C4-2B (cell line): ENCODE measurements around the gene CFAP20DC.
"Not testable (repeated sequence)": the region's sequence is repeated elsewhere in the genome, so short reads cannot be mapped to it uniquely, and the experiment has no call there.

ENCODE experiments used
- H3K27ac ChIP-seq: fragments of 450-650 bp; 2 replicates; pipeline ENCODE4 v1.5.1; 2017
- ZFX ChIP-seq: fragments of 450-650 bp; IDR thresholded peaks from 2 replicates; pipeline ENCODE4 v1.6.1; 2017
- TF ChIP-seq, protein P1 (sequence below): fragments of 450-650 bp; conservative IDR thresholded peaks from 2 replicates; pipeline ENCODE4 v1.5.1; 2017; ENCODE audit warnings: mild to moderate bottlenecking

CFAP20DC gene

DNA sequence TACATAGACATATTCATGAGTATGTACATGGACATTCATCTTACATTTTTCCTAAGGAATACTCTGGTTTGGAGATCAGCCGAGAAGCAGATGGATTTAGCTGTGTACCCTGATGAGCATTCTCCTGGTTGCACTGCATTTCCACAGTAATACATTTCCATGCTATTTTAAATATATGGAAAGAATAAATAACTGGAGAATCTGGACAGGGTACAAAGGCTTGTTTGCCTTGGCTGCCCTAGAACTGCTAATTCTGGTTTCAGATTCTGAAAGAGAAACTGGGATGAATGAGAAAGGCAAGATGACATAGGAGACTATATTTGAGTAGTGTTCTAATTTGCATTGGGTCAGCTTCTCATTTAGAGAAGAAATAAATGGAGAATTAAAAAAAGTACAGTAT is 192.4 kb downstream of the CFAP20DC start:
- no peak overlapping the region for H3K27ac ChIP-seq
- TF ChIP-seq ZFX: no peak
- TF ChIP-seq, protein P1, sequence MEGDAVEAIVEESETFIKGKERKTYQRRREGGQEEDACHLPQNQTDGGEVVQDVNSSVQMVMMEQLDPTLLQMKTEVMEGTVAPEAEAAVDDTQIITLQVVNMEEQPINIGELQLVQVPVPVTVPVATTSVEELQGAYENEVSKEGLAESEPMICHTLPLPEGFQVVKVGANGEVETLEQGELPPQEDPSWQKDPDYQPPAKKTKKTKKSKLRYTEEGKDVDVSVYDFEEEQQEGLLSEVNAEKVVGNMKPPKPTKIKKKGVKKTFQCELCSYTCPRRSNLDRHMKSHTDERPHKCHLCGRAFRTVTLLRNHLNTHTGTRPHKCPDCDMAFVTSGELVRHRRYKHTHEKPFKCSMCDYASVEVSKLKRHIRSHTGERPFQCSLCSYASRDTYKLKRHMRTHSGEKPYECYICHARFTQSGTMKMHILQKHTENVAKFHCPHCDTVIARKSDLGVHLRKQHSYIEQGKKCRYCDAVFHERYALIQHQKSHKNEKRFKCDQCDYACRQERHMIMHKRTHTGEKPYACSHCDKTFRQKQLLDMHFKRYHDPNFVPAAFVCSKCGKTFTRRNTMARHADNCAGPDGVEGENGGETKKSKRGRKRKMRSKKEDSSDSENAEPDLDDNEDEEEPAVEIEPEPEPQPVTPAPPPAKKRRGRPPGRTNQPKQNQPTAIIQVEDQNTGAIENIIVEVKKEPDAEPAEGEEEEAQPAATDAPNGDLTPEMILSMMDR: no peak

DNA sequence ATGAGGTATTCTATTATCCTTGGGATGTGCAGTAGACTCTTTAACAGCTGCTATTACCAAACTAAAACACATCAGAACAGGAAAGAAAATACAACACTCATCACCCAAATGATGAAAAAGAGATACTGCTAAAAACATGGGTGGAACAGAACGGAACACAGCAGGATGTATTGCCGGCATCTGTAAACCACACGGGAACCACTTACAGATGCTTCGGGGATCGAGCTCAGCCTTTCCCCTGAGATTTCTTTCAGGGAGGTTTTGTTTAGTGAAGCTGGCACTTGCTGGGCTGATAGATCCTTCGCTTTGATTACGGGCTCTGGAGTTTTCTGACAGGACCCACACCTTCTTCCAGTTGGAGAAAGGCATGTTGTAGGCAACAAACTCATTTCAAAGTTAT is 201.0 kb downstream of the CFAP20DC start:
- no peak overlapping the region for H3K27ac ChIP-seq
- TF ChIP-seq, protein P1: no peak
- TF ChIP-seq ZFX: no peak

DNA sequence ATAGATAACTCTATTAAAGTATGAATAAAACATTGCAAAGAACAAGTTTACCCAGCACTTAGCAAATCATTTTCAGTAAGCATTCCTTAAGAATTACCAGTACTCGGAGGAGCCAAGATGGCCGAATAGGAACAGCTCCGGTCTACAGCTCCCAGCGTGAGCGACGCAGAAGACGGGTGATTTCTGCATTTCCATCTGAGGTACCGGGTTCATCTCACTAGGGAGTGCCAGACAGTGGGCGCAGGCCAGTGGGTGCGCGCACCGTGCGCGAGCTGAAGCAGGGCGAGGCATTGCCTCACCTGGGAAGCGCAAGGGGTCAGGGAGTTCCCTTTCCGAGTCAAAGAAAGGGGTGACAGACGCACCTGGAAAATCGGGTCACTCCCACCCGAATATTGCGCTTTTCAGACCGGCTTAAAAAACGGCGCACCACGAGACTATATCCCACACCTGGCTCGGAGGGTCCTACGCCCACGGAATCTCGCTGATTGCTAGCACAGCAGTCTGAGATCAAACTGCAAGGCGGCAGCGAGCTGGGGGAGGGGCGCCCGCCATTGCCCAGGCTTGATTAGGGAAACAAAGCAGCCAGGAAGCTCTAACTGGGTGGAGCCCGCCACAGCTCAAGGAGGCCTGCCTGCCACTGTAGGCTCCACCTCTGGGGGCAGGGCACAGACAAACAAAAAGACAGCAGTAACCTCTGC is 207.6 kb downstream of the CFAP20DC start:
- not testable (repeated sequence) for H3K27ac ChIP-seq

DNA sequence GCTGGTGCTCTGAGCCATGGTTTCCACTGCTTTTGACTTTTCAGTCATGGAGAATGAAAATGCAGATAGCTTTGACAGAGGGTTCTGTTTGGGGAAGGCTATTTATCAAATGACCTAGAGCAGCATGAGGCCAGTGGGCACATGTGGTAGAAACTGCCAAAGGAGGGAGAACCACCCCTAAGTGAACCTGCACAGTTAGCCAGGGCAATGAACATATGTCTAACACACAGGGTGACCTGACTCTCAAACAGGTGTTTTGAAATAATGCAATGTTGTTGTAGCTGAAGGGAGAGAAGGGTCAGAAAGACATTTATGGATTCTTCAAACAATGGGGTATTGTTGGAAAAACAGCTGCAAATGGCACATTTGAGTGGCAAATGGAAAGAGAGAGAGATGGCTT is 208.9 kb downstream of the CFAP20DC start:
- no peak for TF ChIP-seq ZFX
- TF ChIP-seq, protein P1: no peak
- no peak overlapping the region for H3K27ac ChIP-seq

DNA sequence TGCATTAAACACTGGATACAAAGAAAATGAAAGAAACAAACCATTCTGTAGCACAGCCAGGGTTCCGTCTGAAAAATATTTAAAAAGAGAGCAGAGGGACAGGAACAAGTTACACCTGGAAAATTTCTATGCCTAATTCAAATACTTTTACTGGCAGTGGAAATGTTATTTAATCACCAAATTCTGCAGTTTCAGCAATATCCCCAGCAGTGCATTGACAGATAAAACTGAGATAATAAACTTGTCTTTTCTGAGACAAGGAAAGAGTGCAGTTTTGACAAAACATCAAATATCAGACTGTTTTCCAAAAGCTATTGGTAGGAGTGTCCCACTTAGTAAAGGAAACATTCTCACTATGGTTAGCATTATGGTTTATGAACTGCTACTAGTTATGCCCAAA is 209.9 kb downstream of the CFAP20DC start:
- TF ChIP-seq ZFX: no peak
- TF ChIP-seq, protein P1: no peak
- no peak overlapping the region for H3K27ac ChIP-seq

DNA sequence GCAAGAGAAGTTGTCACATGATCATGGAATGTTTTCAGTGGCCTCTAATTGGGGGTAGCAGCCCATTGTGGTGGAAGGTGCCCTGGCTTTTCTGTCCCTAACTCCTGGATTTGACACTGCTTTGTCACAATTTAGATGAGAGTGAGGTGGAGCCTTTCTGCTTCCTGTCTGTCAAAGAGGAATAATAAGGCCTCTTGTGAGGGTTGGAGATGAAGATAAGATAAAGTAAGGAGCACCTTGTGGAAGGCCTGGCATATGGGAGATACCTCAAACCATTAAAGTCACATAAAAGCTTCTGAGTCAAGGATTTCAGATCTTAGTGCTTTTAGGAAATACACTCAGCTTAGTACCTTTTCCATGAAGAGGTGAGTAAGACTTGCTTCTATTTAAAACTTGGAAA is 210.6 kb downstream of the CFAP20DC start:
- TF ChIP-seq ZFX: no peak
- TF ChIP-seq, protein P1: no peak
- no peak overlapping the region for H3K27ac ChIP-seq

DNA sequence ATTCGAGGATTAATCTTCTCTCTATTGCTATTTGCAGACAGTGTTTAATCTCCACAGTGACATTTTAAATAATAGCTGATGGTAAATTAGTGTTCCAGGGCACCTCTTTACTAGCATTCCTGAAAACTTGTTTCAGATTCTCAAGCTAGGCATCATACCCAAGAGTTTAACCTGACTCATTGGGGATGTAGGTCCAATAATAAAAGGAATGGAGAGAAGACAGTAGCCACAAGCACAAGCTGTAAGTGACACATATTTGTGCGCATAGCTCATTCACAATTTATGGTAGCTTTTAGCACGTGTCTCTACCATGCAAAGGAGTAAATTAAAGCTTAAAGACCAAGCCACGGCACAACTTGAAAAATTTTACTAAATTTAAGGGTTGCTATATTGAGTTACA is 212.0 kb downstream of the CFAP20DC start:
- no peak overlapping the region for H3K27ac ChIP-seq

More for the DNA sequence above, 212.0 kb downstream of the CFAP20DC start:
- no peak for TF ChIP-seq ZFX
- TF ChIP-seq, protein P1: no peak
